ENCODE results near the gene RSRC1.

The RSRC1 gene

DNA sequence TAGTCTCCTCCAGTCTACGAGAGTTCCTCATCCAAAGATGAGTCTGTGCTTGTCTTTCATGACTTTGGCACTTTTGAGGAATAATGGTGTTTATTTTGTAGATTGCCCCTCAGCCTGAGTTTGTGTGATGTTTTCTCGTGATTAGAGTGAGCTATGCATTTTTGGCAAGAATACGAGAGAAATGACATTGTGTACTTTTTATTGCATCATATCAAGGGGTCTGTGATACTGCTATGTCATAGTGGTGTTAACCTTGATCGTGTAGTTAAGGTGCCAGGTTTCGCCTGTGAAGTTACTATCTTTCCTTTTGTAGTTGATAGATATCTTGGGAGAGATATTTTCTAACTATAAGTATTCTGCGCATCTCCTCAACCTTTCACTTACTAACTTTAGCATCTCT lies 18.9 kb downstream of the RSRC1 start:
- Histone ChIP-seq H3K27me3 (ENCODE audit: control insufficient read depth, low read length) (no peaks in the 10 kb centered on the region), H3K36me3 (ENCODE audit: control insufficient read depth, low read length) (peaks cover 79% of the 10 kb centered on the region), H3K4me1 (ENCODE audit: control insufficient read depth, low read length) (no peaks in the 10 kb centered on the region), H3K27ac (ENCODE audit: low read depth, low read length) (no peak overlapping the region), H3F3A (ENCODE audit: control insufficient read depth, insufficient read depth) (no peaks in the 10 kb centered on the region), H4K20me1 (ENCODE audit: control insufficient read depth, insufficient read depth, low read depth, low read length) (no peaks in the 10 kb centered on the region), H3K79me2 (ENCODE audit: control insufficient read depth, low read length) (peaks cover 50% of the 10 kb centered on the region), H3K9me3 (ENCODE audit: control insufficient read depth, insufficient read depth, low read length) (no peaks in the 10 kb centered on the region; the same call in 1 of the 2 replicates), H3K9me2 (replicated peaks; ENCODE audit: control insufficient read depth, low read length) (no peaks in the 10 kb centered on the region), H3K4me2 (ENCODE audit: low read length) (no peak overlapping the region), H3K4me3 (ENCODE audit: low read length) (no peak overlapping the region)
- TF ChIP-seq, protein P1, sequence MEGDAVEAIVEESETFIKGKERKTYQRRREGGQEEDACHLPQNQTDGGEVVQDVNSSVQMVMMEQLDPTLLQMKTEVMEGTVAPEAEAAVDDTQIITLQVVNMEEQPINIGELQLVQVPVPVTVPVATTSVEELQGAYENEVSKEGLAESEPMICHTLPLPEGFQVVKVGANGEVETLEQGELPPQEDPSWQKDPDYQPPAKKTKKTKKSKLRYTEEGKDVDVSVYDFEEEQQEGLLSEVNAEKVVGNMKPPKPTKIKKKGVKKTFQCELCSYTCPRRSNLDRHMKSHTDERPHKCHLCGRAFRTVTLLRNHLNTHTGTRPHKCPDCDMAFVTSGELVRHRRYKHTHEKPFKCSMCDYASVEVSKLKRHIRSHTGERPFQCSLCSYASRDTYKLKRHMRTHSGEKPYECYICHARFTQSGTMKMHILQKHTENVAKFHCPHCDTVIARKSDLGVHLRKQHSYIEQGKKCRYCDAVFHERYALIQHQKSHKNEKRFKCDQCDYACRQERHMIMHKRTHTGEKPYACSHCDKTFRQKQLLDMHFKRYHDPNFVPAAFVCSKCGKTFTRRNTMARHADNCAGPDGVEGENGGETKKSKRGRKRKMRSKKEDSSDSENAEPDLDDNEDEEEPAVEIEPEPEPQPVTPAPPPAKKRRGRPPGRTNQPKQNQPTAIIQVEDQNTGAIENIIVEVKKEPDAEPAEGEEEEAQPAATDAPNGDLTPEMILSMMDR (IDR thresholded peaks at IDR 0.05; ENCODE audit: low read depth, low read length, poor library complexity, severe bottlenecking): no peak
- no peak for TF ChIP-seq EZH2phosphoT487 (IDR thresholded peaks at IDR 0.05; ENCODE audit: borderline replicate concordance, low read length)

DNA sequence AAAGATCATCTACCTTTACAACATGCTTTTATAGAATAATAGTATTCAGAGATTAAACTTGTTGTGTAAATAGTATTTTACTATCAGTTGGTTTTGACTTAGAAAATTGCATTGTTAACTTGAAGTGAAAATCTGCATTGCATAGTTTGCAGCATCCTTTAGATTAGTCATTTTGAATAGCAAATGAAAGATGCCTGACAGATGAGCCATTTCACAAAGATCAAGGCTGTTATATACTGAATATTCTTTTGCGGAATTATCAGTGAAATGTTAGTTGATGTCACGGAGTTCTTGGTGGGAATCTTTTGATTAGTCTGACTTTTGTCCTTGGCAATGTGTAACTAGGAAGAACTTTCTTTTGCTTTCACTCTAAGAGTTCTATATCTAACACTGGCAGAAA lies 24.5 kb downstream of the RSRC1 start:
- TF ChIP-seq, protein P1 (IDR thresholded peaks at IDR 0.05; ENCODE audit: low read depth, low read length, poor library complexity, severe bottlenecking): no peak
- no peak for TF ChIP-seq EZH2phosphoT487 (IDR thresholded peaks at IDR 0.05; ENCODE audit: borderline replicate concordance, low read length)
- no peaks in the 10 kb centered on the region for H3F3A ChIP-seq (ENCODE audit: control insufficient read depth, insufficient read depth)
- H4K20me1 ChIP-seq (ENCODE audit: control insufficient read depth, insufficient read depth, low read depth, low read length): no peaks in the 10 kb centered on the region
- H3K36me3 ChIP-seq (ENCODE audit: control insufficient read depth, low read length): peaks cover 38% of the 10 kb centered on the region
- H3K4me1 ChIP-seq (ENCODE audit: control insufficient read depth, low read length): no peaks in the 10 kb centered on the region
- H3K27ac ChIP-seq (ENCODE audit: low read depth, low read length): no peak overlapping the region
- H3K9me2 ChIP-seq (replicated peaks; ENCODE audit: control insufficient read depth, low read length): no peaks in the 10 kb centered on the region
- H3K4me3 ChIP-seq (ENCODE audit: low read length): no peak overlapping the region
- H3K79me2 ChIP-seq (ENCODE audit: control insufficient read depth, low read length): peaks cover 14% of the 10 kb centered on the region
- H3K9me3 ChIP-seq (ENCODE audit: control insufficient read depth, insufficient read depth, low read length): no peaks in the 10 kb centered on the region
- H3K4me2 ChIP-seq (ENCODE audit: low read length): no peak overlapping the region
- H3K27me3 ChIP-seq (ENCODE audit: control insufficient read depth, low read length): no peaks in the 10 kb centered on the region

DNA sequence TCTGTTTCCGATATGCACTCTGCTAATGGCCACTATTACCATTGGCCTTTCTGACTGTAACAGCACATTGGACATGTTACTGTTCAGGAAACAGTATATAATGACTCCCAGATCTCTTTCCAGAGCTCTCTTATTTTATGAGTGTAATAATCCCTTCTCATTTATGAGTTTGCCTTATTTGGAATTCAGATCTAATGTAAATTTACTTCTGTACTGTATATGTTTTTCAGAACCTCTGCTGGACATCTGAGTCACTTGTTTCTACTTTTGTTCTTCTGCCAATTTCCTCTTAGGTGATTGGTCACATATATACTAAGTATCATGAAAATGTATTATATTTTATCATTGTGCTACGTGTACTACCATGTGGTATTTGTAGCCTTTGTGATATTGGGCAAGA lies 30.5 kb downstream of the RSRC1 start:
- Histone ChIP-seq H3K4me2 (ENCODE audit: low read length) (no peak overlapping the region), H4K20me1 (ENCODE audit: control insufficient read depth, insufficient read depth, low read depth, low read length) (no peaks in the 10 kb centered on the region), H3K4me1 (ENCODE audit: control insufficient read depth, low read length) (no peaks in the 10 kb centered on the region), H3K27ac (ENCODE audit: low read depth, low read length) (no peak overlapping the region), H3K79me2 (ENCODE audit: control insufficient read depth, low read length) (peaks cover 4% of the 10 kb centered on the region; the same call in 1 of the 2 replicates), H3K9me3 (ENCODE audit: control insufficient read depth, insufficient read depth, low read length) (no peaks in the 10 kb centered on the region), H3K27me3 (ENCODE audit: control insufficient read depth, low read length) (no peaks in the 10 kb centered on the region), H3K4me3 (ENCODE audit: low read length) (no peak overlapping the region), H3K36me3 (ENCODE audit: control insufficient read depth, low read length) (peaks cover 26% of the 10 kb centered on the region), H3F3A (ENCODE audit: control insufficient read depth, insufficient read depth) (no peaks in the 10 kb centered on the region), H3K9me2 (replicated peaks; ENCODE audit: control insufficient read depth, low read length) (no peaks in the 10 kb centered on the region)
- TF ChIP-seq EZH2phosphoT487 (IDR thresholded peaks at IDR 0.05; ENCODE audit: borderline replicate concordance, low read length): no peak
- TF ChIP-seq, protein P1 (IDR thresholded peaks at IDR 0.05; ENCODE audit: low read depth, low read length, poor library complexity, severe bottlenecking): no peak

All from DOHH2 (cell line).